Measurements from ENCODE around the gene OR51D1. TPM values are rescaled to one million over a fixed set of nuclear protein-coding genes. Genes with fewer than 3 reads are reported as not detected.

Gene OR51D1
- total and polyA plus RNA-seq, 2 of the 8 experiments (the other 6 are each of a cell fraction or from before 2014, with no cell fraction given), result not detected

GRCh38 chr11:4644233-4644632 lies 7.0 kb downstream of the OR51D1 start (continued):
- TF ChIP-seq KDM5A (IDR thresholded peaks at IDR 0.05; ENCODE audit: low read length), result no peak
- TF ChIP-seq SP4 (IDR thresholded peaks at IDR 0.05; ENCODE audit: low read length), result no peak
- TF ChIP-seq RFX5 (IDR thresholded peaks at IDR 0.05; ENCODE audit: borderline replicate concordance, low read depth, low read length), result no peak
- no peak for TF ChIP-seq GTF2F1 (IDR thresholded peaks at IDR 0.05; ENCODE audit: borderline replicate concordance, low read depth, low read length)
- TF ChIP-seq SP2 (IDR thresholded peaks at IDR 0.05; ENCODE audit: low read length), result no peak
